Endothelial cell of umbilical vein (primary cell): Measurements from ENCODE around the gene RGL4. TPM values are rescaled to one million over a fixed set of nuclear protein-coding genes. Genes with fewer than 3 reads are reported as not detected.
A peak's percentile ranks its signal among the peaks of the same experiment; 100 is the strongest.

Experiments
- BruUV-seq: library from RNA; stranded (reverse); fragments of 400-500 nt; replicated peaks from 2 replicates; lab custom pipeline; 2021; lab: Mats Ljungman, UMichigan
- CTCF ChIA-PET: fragments of 300-600, 350-600 bp; sonication (Branson Sonifier 250); formaldehyde crosslinking; loops from one replicate; lab custom pipeline; 2021; ENCODE audit warnings: antibody characterized with exemption, inconsistent platforms; lab: Charles Lee
- POLR2A ChIA-PET: fragments of 300-600, 350-600 bp; sonication (Branson Sonifier 250); formaldehyde crosslinking; loops from one replicate; lab custom pipeline; 2021; ENCODE audit warnings: antibody characterized with exemption, inconsistent platforms; lab: Charles Lee
- DNase-seq: peaks from one replicate; pipeline ENCODE4 v3.0.0-alpha.2; 2011; ENCODE audit warnings: low read depth, low spot score
- FAIRE-seq: peaks from 2 replicates; lab custom pipeline; 2011; peaks lifted over from hg19 to GRCh38; lab: Jason Lieb, UNC
- H2AFZ ChIP-seq: 2 replicates; pipeline ENCODE4 v1.6.0; 2012; ENCODE audit warnings: low read depth, low read length, control low read depth, inconsistent platforms
- H3K27ac ChIP-seq: 2 replicates; pipeline ENCODE4 v1.5.1; 2011; ENCODE audit warnings: low read depth, mild to moderate bottlenecking, control low read depth, low read length, moderate library complexity; ENCODE audit not compliant: insufficient read depth
- H3K27me3 ChIP-seq, 2 experiments: 2 replicates each; pipeline versions ENCODE4 v1.6.0 to v1.6.1; 2011; ENCODE audit warnings: low read length in 2 of 2, mixed read lengths in 1 of 2; ENCODE audit not compliant: control insufficient read depth in 2 of 2, insufficient read depth in 2 of 2
- H3K36me3 ChIP-seq, 2 experiments: 2 replicates in 1 of 2; 3 replicates in 1 of 2; pipeline ENCODE4 v1.5.1; 2011; ENCODE audit warnings: low read length in 2 of 2, mild to moderate bottlenecking in 1 of 2, moderate library complexity in 1 of 2; ENCODE audit not compliant: control insufficient read depth in 2 of 2, insufficient read depth in 2 of 2; ENCODE audit errors: extremely low read depth in 1 of 2
- H3K4me1 ChIP-seq: 3 replicates; pipeline ENCODE4 v1.5.1; 2011; ENCODE audit warnings: mild to moderate bottlenecking, low read length; ENCODE audit not compliant: control insufficient read depth, insufficient read depth; ENCODE audit errors: extremely low read depth
- H3K4me2 ChIP-seq: 2 replicates; pipeline ENCODE4 v1.6.1; 2011; ENCODE audit warnings: low read length, control low read depth, mixed read lengths; ENCODE audit not compliant: insufficient read depth
- H3K4me3 ChIP-seq, 3 experiments: fragments of 200-600 bp in 1 of 3; sonication (generic), shearing (Covaris generic) in 1 of 3; replicated peaks in 1 of 3; 2 replicates each; pipeline ENCODE4 v1.5.1; 2011 to 2016; ENCODE audit warnings: control low read depth in 3 of 3, low read length in 3 of 3, mild to moderate bottlenecking in 2 of 3, inconsistent platforms in 1 of 3, low read depth in 1 of 3, moderate library complexity in 1 of 3; ENCODE audit not compliant: insufficient read depth in 1 of 3
- H3K79me2 ChIP-seq: 2 replicates; pipeline ENCODE4 v1.6.0; 2012; ENCODE audit warnings: low read length, inconsistent platforms; ENCODE audit not compliant: control insufficient read depth, insufficient read depth
- H3K9ac ChIP-seq: replicated peaks from 2 replicates; pipeline ENCODE3; 2011; ENCODE audit warnings: low read length, control low read depth; ENCODE audit not compliant: insufficient read depth; ENCODE audit errors: extremely low read depth
- H3K9me1 ChIP-seq: replicated peaks from 3 replicates; pipeline ENCODE4 v1.6.0; 2011; ENCODE audit warnings: mild to moderate bottlenecking, low read length; ENCODE audit not compliant: control insufficient read depth, insufficient read depth; ENCODE audit errors: extremely low read depth
- H3K9me3 ChIP-seq: replicated peaks from 2 replicates; pipeline ENCODE4 v1.5.1; 2012; ENCODE audit warnings: low read length, inconsistent platforms; ENCODE audit not compliant: control insufficient read depth, insufficient read depth
- H4K20me1 ChIP-seq: replicated peaks from 2 replicates; pipeline ENCODE3; 2011; ENCODE audit warnings: mild to moderate bottlenecking, low read length; ENCODE audit not compliant: control insufficient read depth, insufficient read depth; ENCODE audit errors: extremely low read depth
- EZH2 ChIP-seq: IDR thresholded peaks from 2 replicates; pipeline ENCODE4 v1.6.1; 2012; ENCODE audit warnings: borderline replicate concordance, low read depth, mild to moderate bottlenecking, moderate library complexity, low read length, inconsistent platforms; ENCODE audit not compliant: severe bottlenecking
- FOS ChIP-seq: IDR thresholded peaks from 2 replicates; pipeline ENCODE4 v1.6.1; 2011; ENCODE audit warnings: mild to moderate bottlenecking, low read length, moderate library complexity, borderline replicate concordance; ENCODE audit not compliant: insufficient read depth
- GATA2 ChIP-seq: IDR thresholded peaks from 2 replicates; pipeline ENCODE4 v1.7.0; 2011; ENCODE audit warnings: low read depth, mild to moderate bottlenecking, moderate library complexity, mixed read lengths, low read length; ENCODE audit not compliant: insufficient read length, insufficient read depth
- JUN ChIP-seq: IDR thresholded peaks from 2 replicates; pipeline ENCODE4 v1.6.1; 2011; ENCODE audit warnings: borderline replicate concordance, low read depth; ENCODE audit not compliant: insufficient read length, insufficient read depth
- MYC ChIP-seq: IDR thresholded peaks from one replicate; pipeline ENCODE4 v1.6.1; 2011; ENCODE audit warnings: mild to moderate bottlenecking, low read depth, low read length
- POLR2A ChIP-seq: IDR thresholded peaks from 2 replicates; pipeline ENCODE4 v1.6.1; 2012; ENCODE audit warnings: low read depth, mild to moderate bottlenecking, control low read depth, low read length
- POLR2AphosphoS5 ChIP-seq: IDR thresholded peaks from 2 replicates; pipeline ENCODE4 v1.6.1; 2012; ENCODE audit warnings: low read depth, mild to moderate bottlenecking, control low read depth, low read length, moderate library complexity; ENCODE audit not compliant: insufficient read depth
- dilution Hi-C: fragments of 300-500 bp; cut with MboI; formaldehyde crosslinking; loops from one replicate; pipeline ENCODE4 v1.15.0; 2019; ENCODE audit warnings: low sequenced_read_pairs; ENCODE audit not compliant: extremely low pct_ligation_motif_present
- intact Hi-C: fragments of 100-400 bp; cut with micrococcal nuclease; formaldehyde crosslinking; loops from one replicate; pipeline ENCODE4 v1.10.0; 2022
- polyA plus RNA-seq, 4 experiments: library from polyadenylated mRNA; depleted of rRNA in 3 of 4; stranded (reverse) in 3 of 4; unstranded in 1 of 4; fragments of >200 nt; gene quantifications; 2 replicates each; pipeline versions ENCODE4 v1.2.1 to v1.2.3, GENCODE V29; 2011 to 2012; ENCODE audit warnings: missing spikeins in 1 of 4
- total RNA-seq: library from RNA; stranded (reverse); gene quantifications from 2 replicates; pipeline ENCODE4 v1.2.3, GENCODE V29; 2021
- TF ChIP-seq, protein P1 (sequence below), 2 donors: IDR thresholded peaks; 1 replicate in 1 of 2; 2 replicates in 1 of 2; pipeline ENCODE4 v1.5.1; 2011; ENCODE audit warnings: low read length in 2 of 2, mild to moderate bottlenecking in 2 of 2, moderate library complexity in 2 of 2, control low read depth in 1 of 2, inconsistent platforms in 1 of 2, low read depth in 1 of 2; ENCODE audit not compliant: insufficient read depth in 1 of 2; ENCODE audit errors: extremely low read depth in 1 of 2
- TF ChIP-seq, protein P2 (sequence below): IDR thresholded peaks from 2 replicates; pipeline ENCODE4 v1.6.1; 2011; ENCODE audit not compliant: insufficient read depth, insufficient read length

Gene RGL4
- total and polyA plus RNA-seq, 2 donors (not counting 3 experiments of a cell fraction or from before 2014, with no cell fraction given), result not detected

DNA sequence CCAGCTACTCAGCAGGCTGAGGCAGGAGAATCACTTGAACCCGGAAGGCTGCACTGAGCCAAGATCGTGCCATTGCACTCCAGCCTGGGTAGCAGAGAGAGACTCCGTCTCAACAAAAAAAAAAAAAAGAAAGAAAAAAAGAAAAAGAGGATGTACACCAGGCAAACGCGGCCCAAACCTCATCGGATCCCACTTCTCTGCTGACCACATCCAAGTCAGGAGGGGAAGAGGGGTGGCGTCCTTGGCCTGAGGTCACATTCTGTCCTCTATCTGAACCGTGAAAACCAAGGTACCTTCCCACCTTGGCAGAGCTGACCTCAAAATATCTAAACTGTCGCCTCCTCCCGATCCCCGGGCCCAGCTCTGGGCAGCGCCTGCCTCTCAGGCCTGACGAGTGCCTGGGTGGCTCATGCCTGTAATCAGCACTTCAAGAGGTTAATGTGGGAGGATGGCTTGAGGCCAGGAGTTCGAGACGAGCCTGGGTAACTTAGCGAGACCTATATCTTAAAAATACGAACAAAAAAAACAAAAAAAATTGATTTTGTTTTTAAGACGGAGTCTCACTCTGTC, 25.1 kb downstream of the RGL4 start:
- H3K4me1 ChIP-seq, result no peaks in the 10 kb centered on the region
- ChIA-PET POLR2A (no interaction called here), CTCF (interaction anchor here (1.1 kb wide), 1 partner anchor 134 kb away, joined by 5 read pairs; no protein-coding TSS in a partner anchor)
- H3K4me2 ChIP-seq, result peak overlapping the region; percentile 85
- H3K79me2 ChIP-seq, result peaks cover 14% of the 10 kb centered on the region
- intact Hi-C loops, result loop anchor here (5.0 kb wide), 1 partner anchor 131 kb away; no protein-coding TSS in a partner anchor
- no peak for DNase-seq
- no peak overlapping the region for H2AFZ ChIP-seq
- H3K27me3 ChIP-seq, result no peaks in the 10 kb centered on the region
- no peak for FAIRE-seq
- H3K9me3 ChIP-seq, result no peaks in the 10 kb centered on the region
- H3K9ac ChIP-seq, result no peak overlapping the region
- H3K9me1 ChIP-seq, result no peaks in the 10 kb centered on the region
- H3K36me3 ChIP-seq, result peaks cover 2 to 14% of the 10 kb centered on the region in 2 experiments
- dilution Hi-C loops, result no loop called here
- H3K27ac ChIP-seq, result no peak overlapping the region
- TF ChIP-seq POLR2A (no peak), JUN (no peak), GATA2 (no peak), POLR2AphosphoS5 (no peak), FOS (no peak), EZH2 (no peak), MYC (no peak)
- TF ChIP-seq, protein P1, sequence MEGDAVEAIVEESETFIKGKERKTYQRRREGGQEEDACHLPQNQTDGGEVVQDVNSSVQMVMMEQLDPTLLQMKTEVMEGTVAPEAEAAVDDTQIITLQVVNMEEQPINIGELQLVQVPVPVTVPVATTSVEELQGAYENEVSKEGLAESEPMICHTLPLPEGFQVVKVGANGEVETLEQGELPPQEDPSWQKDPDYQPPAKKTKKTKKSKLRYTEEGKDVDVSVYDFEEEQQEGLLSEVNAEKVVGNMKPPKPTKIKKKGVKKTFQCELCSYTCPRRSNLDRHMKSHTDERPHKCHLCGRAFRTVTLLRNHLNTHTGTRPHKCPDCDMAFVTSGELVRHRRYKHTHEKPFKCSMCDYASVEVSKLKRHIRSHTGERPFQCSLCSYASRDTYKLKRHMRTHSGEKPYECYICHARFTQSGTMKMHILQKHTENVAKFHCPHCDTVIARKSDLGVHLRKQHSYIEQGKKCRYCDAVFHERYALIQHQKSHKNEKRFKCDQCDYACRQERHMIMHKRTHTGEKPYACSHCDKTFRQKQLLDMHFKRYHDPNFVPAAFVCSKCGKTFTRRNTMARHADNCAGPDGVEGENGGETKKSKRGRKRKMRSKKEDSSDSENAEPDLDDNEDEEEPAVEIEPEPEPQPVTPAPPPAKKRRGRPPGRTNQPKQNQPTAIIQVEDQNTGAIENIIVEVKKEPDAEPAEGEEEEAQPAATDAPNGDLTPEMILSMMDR (IDR thresholded peaks at IDR 0.05; ENCODE audit: extremely low read depth in 1 of 2, insufficient read depth in 1 of 2, low read depth in 1 of 2, low read length in 2 of 2), result no peak
- TF ChIP-seq, protein P2, sequence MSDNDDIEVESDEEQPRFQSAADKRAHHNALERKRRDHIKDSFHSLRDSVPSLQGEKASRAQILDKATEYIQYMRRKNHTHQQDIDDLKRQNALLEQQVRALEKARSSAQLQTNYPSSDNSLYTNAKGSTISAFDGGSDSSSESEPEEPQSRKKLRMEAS, result no peak
- peak overlapping the region in 1 of 3 experiments; percentile 74 for H3K4me3 ChIP-seq
- H4K20me1 ChIP-seq, result no peaks in the 10 kb centered on the region
- no TSS peak for BruUV-seq
